ENCODE results near the gene CC2D1A.
"Not testable (repeated sequence)": the region's sequence is repeated elsewhere in the genome, so short reads cannot be mapped to it uniquely, and the experiment has no call there.

Gene CC2D1A

DNA sequence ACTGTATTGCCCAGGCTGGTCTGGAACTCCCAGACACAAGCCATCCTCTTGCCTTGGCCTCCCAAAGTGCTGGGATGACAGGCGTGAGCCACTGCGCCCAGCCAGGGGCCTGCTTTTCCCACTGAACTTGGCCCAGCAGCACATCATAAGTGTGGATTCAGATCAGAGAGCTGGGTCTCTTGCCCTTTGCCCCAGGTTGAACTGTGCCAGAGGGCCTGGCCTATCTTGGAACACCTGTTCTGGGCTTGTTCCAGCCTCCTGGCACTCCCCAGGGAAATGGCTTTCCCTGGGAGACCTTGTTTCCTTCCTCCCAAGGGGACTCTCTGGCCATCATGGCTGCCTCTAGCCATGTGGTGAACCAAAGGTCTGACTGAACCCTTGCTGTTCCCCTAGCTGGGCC lies 3.4 kb downstream of the CC2D1A start:
- DNase-seq, result no peak

DNA sequence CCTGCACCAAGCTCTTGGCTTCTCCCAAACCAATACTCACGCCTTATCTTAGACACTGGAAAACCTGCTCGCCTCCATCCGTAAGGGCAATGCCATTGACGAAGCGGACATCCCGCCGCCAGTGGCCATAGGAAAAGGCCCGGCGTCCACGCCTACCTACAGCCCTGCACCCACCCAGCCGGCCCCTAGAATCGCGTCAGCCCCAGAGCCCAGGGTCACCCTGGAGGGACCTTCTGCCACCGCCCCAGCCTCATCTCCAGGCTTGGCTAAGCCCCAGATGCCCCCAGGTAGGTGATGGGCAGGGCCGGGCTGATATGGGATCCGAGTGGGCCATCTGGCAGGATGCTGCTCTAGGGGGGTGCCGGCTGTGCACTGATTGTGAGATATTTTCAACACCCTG lies 7.4 kb downstream of the CC2D1A start:
- DNase-seq, result no peak

- no peak for DNase-seq
These were observed 8.8 kb downstream of the CC2D1A start for GRCh38 chr19:13914777-13915176.

DNA sequence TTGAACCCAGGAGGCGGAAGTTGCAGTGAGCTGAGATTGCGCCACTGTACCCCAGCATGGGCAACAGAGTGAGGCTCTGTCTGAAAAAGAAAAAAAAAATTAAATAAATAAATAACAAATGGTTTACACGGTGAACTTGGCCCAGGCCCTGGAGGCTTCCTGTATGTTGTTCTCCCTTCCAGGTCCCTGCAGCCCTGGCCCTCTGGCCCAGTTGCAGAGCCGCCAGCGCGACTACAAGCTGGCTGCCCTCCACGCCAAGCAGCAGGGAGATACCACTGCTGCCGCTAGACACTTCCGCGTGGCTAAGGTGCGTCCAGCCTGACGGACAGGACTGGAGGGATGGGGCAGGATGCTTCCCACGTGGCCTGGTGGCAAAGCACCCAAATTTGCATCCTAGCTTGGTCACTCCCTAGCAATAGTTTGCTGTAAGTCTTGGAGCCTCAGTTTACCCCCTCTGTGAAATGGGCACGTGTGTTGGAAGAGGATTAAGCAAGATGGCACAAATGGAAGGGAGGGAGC lies 11.9 kb downstream of the CC2D1A start:
- no peak for DNase-seq

DNA sequence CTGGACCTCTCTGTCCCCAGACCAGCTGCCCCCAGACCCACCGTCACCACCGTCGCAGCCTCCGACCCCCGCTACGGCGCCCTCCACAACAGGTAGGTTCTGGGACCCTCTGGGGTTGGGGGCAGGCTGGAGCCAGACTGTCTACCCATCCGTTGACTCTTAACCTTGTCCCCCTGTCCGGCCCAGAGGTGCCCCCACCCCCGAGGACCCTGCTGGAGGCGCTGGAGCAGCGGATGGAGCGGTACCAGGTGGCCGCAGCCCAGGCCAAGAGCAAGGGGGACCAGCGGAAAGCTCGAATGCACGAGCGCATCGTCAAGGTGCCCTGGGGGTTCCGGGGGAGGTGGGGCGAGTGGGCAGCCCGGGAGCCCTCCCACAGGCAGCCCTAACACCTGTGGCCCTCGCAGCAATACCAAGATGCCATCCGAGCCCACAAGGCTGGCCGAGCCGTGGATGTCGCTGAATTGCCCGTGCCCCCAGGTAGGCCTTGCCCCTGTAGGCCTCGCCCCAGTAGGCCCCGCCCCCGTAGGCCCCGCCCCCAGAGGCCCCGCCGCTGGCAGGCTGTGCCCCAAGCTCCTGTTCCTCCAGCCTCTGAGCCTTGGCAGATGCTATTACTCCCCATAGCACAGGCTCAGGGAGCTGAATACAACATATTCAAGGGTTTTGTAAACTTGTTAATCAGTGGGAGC lies 12.9 kb downstream of the CC2D1A start:
- DNase-seq, result no peak

DNA sequence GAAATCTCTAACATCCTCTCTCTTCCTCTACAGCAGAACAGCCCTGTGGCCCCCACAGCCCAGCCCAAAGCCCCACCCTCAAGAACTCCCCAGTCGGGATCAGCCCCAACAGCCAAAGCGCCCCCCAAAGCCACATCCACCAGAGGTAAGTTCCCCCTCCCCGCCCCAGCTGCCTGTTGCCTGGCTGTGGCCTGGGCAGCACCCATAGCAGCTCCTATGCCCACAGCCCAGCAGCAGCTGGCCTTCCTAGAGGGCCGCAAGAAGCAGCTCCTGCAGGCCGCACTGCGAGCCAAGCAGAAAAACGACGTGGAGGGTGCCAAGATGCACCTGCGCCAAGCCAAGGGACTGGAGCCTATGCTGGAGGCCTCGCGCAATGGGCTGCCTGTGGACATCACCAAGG lies 14.5 kb downstream of the CC2D1A start:
- no peak for DNase-seq

DNA sequence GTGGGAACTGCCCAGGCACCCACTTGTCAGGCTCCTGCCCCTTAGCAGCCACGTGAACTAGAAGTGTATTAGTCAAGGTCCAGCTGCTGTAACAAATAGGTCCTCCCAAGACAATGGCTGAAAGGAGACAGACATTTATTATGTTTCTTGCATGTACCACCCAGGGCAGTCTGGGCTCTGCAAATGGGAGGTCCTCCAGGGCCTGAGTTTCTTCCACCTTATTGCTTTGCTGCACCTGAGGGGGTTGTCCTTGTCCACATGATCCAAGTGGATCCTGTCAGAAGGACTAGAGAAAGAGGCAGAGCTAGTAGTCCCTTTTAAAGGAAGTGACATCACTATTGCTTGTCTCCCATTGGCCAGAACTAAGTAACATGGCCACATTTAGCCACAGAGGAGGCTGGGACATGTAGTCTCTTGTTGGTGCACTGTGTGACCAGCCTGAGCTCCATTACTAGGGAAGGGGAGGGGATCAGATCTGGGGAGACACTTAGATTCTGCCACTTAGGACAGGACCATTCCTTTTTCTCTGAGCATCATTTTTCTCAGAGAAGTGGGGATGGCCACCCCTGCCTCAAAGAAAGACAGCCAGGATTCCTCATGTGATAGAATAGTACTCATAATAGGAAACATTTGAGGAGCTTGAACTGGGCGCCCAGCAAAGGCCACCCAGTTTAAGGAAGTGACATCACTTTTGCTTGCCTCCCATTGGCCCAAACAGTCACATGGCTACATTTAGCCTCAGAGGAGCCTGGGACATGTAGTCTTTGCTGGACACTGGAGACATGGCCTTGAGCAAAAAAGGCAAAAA lies 15.1 kb downstream of the CC2D1A start:
- DNase-seq, result no peak

DNA sequence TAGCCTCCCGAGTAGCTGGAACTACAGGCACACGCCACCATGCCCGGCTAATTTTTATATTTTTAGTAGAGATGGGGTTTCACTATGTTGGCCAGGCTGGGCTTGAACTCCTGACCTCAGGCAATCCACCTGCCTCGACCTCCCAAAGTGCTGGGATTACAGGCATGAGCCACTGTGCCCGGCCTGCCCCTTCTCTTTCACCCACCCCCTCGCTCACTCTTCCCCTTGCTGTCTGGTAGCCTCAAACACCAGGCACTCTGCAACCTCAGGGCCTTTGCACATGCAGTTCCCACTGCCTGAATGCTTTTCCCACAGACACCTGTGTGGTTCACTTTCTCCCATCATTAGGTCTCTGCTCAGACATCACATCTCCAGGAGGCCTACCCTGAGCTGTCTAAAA lies 16.1 kb downstream of the CC2D1A start:
- not testable (repeated sequence) for DNase-seq

DNA sequence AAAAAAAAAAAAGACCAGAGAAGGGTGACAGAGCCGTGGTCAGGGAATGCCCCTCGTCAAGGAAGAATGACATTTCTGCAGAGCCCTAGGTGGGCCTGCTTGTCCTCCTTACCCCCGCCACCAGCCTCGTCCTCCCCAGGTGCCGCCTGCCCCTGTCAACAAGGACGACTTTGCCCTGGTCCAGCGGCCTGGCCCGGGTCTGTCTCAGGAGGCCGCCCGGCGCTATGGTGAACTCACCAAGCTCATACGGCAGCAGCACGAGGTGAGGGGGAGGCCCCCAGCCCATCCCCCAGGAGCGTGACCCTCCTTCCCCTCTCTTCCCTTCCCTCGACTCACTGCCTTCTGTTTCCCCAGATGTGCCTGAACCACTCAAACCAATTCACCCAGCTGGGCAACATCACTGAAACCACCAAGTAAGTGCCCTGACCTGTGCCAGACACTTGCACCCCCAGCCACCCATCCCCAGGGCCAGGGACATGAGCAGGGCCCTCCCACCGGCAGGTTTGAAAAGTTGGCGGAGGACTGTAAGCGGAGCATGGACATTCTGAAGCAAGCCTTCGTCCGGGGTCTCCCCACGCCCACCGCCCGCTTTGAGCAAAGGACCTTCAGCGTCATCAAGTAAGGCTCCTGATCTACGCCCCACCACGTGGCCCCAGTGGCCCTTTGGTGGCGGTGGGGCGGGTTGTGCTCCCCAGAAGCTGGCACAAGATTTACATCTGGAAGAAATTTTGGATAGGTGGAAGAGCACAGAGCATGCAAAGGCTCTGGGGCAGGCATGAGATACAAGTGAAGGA lies 17.4 kb downstream of the CC2D1A start:
- no peak for DNase-seq

GRCh38 chr19:13926010-13926409 lies 20.0 kb downstream of the CC2D1A start:
- DNase-seq, result no peak

DNA sequence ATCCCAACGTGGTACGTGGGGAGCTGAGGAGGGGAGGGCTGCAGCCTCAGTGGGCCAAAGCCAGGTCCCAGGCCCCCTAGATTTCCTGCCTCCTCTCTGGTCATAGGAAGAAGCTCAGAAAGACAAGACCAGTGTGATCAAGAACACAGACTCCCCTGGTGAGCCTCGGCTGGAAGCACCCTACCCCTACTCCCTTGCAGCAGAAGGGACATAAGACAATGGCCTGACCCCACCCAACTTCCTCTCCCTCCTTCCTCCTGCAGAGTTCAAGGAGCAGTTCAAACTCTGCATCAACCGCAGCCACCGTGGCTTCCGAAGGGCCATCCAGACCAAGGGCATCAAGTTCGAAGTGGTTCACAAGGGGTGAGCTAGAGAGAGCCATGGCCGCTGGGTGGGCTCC lies 20.7 kb downstream of the CC2D1A start:
- no peak for DNase-seq

DNA sequence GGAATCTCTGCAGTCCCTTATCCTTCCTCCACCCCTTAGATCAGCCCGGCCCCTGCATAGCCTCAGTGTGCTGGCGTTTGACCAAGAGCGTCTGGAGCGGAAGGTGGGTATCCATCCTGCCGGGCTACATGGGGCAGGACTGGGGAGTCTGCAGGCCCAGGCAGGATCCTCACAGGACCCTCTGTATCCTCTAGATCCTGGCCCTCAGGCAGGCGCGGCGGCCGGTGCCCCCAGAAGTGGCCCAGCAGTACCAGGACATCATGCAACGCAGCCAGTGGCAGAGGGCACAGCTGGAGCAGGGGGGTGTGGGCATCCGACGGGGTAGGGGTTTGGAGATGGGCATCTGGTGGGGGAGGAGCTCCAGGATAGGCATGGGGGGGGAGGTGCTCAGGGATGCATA lies 23.3 kb downstream of the CC2D1A start:
- no peak for DNase-seq

DNA sequence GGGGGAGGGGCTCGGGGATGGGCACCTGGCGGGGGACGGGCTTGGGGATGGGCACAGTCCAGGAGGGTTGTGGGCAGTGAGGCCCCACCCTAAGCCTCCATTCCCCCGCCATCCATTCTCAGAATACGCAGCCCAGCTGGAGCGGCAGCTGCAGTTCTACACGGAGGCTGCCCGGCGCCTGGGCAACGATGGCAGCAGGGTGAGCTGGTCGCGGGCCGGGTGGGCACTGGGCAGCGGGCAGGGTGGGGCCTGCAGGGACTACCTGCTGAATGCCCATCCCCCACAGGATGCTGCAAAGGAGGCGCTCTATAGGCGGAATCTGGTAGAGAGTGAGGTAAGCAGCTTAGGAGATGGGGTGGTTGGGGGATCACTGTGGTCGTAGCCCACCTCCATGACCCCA lies 24.0 kb downstream of the CC2D1A start:
- no peak for DNase-seq

- no peak for DNase-seq
These were observed 24.4 kb downstream of the CC2D1A start for GRCh38 chr19:13930402-13930801.

DNA sequence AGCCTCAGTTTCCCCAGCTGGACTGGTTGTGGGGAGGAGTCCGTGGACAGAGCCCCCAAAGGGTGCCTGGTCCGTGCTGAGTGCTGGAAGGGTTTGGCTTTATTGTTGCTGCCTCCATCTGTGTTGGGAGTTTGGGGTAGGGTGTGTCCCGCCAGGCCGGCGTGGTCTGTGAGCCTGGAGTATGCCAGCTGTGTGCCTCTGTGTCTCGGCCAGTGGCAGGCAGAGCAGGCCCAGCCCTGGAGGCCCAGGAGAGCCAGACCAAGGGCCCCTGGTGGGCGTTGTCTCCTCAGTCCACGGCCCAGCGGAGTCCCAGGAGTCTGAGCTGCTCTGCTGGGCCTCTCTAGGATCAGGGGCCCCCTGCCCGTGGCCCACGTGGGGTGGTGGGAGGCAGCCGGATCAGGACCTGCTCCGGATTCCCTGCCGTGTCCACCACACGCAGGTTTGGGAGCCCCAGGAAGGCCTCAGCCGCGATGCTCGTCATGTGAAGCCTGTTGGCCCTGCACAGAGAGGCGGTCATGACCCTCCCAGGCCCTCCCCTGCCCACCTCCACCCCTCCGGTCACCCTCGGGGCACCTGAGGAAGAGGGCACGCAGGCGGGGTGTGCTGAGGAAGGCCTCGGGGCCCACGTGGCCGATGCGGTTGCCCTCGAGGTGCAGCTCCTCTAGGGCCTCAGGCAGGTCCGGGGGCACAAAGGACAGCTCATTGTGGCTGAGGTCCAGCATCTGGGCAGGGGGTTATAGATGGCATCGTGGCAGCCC lies 25.6 kb downstream of the CC2D1A start:
- no peak for DNase-seq

DNA sequence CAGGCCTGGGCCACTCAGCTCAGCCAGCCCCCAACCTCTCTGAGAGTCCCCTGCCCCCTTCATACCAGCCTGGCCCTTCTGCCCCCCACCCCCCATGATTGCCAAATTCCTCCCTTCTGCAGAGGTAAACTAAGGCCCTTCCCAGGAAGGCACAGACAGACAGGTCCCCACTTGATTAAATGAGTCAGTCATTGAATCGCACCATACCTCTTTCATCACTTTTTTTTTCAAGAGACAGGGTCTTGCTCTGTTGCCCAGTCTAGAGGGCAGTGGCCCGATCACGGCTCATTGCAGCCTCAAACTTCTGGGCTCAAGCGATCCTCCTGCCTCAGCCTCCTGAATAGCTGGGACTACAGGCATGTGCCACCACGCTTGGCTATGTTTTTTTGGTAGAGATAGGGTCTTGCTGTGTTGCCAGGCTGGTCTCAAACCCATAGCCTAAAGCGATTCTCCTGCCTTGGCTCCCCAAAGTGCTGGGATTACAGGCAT lies 26.2 kb downstream of the CC2D1A start:
- DNase-seq, result no peak

- no peak for DNase-seq
These were observed 27.0 kb downstream of the CC2D1A start for GRCh38 chr19:13932911-13933393.

GRCh38 chr19:13934785-13935109 lies 28.7 kb downstream of the CC2D1A start:
- no peak for DNase-seq

GRCh38 chr19:13935765-13936510 lies 29.9 kb downstream of the CC2D1A start:
- no peak for DNase-seq

GRCh38 chr19:13937479-13938300 lies 31.7 kb downstream of the CC2D1A start:
- no peak for DNase-seq

Data from T1000 (cell line).